Naive thymus-derived CD4-positive, alpha-beta T cell (primary cell): ENCODE measurements around the gene RTN4R. TPM values are rescaled to one million over a fixed set of nuclear protein-coding genes. Genes with fewer than 3 reads are reported as not detected.

ENCODE experiments used
- ATAC-seq: fragments of 150-1000 bp; cut with Tn5 transposase; 2 replicates; pipeline ENCODE4 v1.10.0; 2021; ENCODE audit warnings: mild to moderate bottlenecking, moderate library complexity
- CTCF ChIA-PET: fragments of 350-600 bp; sonication (Branson Sonifier 250); formaldehyde crosslinking; loops from one replicate; lab custom pipeline; 2021; ENCODE audit warnings: antibody characterized with exemption; lab: Charles Lee
- POLR2A ChIA-PET: fragments of 350-600 bp; sonication (Branson Sonifier 250); formaldehyde crosslinking; loops from one replicate; lab custom pipeline; 2021; ENCODE audit warnings: antibody characterized with exemption, inconsistent platforms; lab: Charles Lee
- DNase-seq, 9 donors: peaks; one replicate each; pipeline versions ENCODE4 v3.0.0 to v3.0.0-alpha.2; 2020 to 2022; ENCODE audit warnings: mixed read lengths in 1 of 9
- H3K27ac ChIP-seq: one replicate; pipeline ENCODE4 v1.7.0; 2013; ENCODE audit warnings: mild to moderate bottlenecking, low read depth, low read length, moderate library complexity
- H3K27me3 ChIP-seq, 2 donors: one replicate each; pipeline ENCODE4 v1.7.0; 2013; ENCODE audit warnings: low read length in 2 of 2, mild to moderate bottlenecking in 2 of 2, moderate library complexity in 2 of 2; ENCODE audit not compliant: control insufficient read depth in 2 of 2, insufficient read depth in 2 of 2
- H3K36me3 ChIP-seq, 3 experiments: 1 replicate in 2 of 3; 2 replicates in 1 of 3; pipeline ENCODE4 v1.7.0; 2013; ENCODE audit warnings: low read length in 3 of 3, mild to moderate bottlenecking in 3 of 3, moderate library complexity in 1 of 3; ENCODE audit not compliant: insufficient read depth in 3 of 3, control insufficient read depth in 2 of 3
- H3K4me1 ChIP-seq, 2 donors: one replicate each; pipeline ENCODE4 v1.7.0; 2013; ENCODE audit warnings: low read length in 2 of 2, mild to moderate bottlenecking in 2 of 2, moderate library complexity in 1 of 2; ENCODE audit not compliant: control insufficient read depth in 2 of 2, insufficient read depth in 2 of 2
- H3K4me3 ChIP-seq: 2 replicates; pipeline ENCODE4 v1.7.0; 2013; ENCODE audit warnings: mild to moderate bottlenecking, low read length
- H3K9me3 ChIP-seq, 3 experiments: 1 replicate in 2 of 3; 2 replicates in 1 of 3; pipeline ENCODE4 v1.7.0; 2013; ENCODE audit warnings: low read length in 3 of 3; ENCODE audit not compliant: control insufficient read depth in 2 of 3
- H3K27ac Mint-ChIP-seq, 9 donors: one replicate each; pipeline ENCODE4 v1.8.0; 2020 to 2022; ENCODE audit warnings: mixed read lengths in 9 of 9, mild to moderate bottlenecking in 8 of 9, moderate library complexity in 5 of 9, inconsistent platforms in 2 of 9
- H3K27me3 Mint-ChIP-seq, 5 donors: one replicate each; pipeline ENCODE4 v1.8.0; 2021 to 2022; ENCODE audit warnings: mixed read lengths in 5 of 5, mild to moderate bottlenecking in 1 of 5
- H3K36me3 Mint-ChIP-seq, 5 donors: one replicate each; pipeline ENCODE4 v1.8.0; 2020 to 2022; ENCODE audit warnings: mixed read lengths in 5 of 5, mild to moderate bottlenecking in 3 of 5, inconsistent platforms in 1 of 5
- H3K4me1 Mint-ChIP-seq, 7 donors: one replicate each; pipeline ENCODE4 v1.8.0; 2020 to 2022; ENCODE audit warnings: mixed read lengths in 7 of 7, mild to moderate bottlenecking in 3 of 7, inconsistent platforms in 1 of 7
- H3K4me3 Mint-ChIP-seq, 10 donors: one replicate each; pipeline ENCODE4 v1.8.0; 2020 to 2022; ENCODE audit warnings: mild to moderate bottlenecking in 10 of 10, mixed read lengths in 10 of 10, moderate library complexity in 6 of 10, inconsistent platforms in 2 of 10
- H3K9me3 Mint-ChIP-seq, 11 donors: one replicate each; pipeline ENCODE4 v1.8.0; 2020 to 2022; ENCODE audit warnings: mixed read lengths in 11 of 11, mild to moderate bottlenecking in 4 of 11, inconsistent platforms in 1 of 11, moderate library complexity in 1 of 11
- intact Hi-C, 2 donors: fragments of 100-400 bp; cut with micrococcal nuclease; formaldehyde crosslinking; loops; one replicate each; pipeline ENCODE4 v1.15.1; 2023
- polyA plus RNA-seq, 2 donors: library from polyadenylated mRNA; unstranded; fragments of 300-500 nt; fragmentation: Illumina TruSeq; gene quantifications; one replicate each; pipeline ENCODE4 v1.2.3, GENCODE V29; 2021
- total RNA-seq, 6 experiments: library from RNA in 5 of 6; stranded (reverse) in 5 of 6; gene quantifications; 1 replicate in 5 of 6; 2 replicates in 1 of 6; pipeline ENCODE4 v1.2.3 and lab custom pipeline; 2021 to 2026

The RTN4R gene
- total and polyA plus RNA-seq, 7 experiments from 2014 or later: 0.98 to 2.9 (median 2.0) TPM

GRCh38 chr22:20210473-20211059 is 57.6 kb downstream of the RTN4R start:
- POLR2A ChIA-PET: interaction anchor here (1.4 kb wide), 1 partner anchor 32 kb away, joined by 5 read pairs; no protein-coding TSS in a partner anchor
- no peak overlapping the region for H3K4me3 ChIP-seq
- Mint-ChIP-seq H3K4me3 (peak overlapping the region in 1 of 10 donors; percentile 13), H3K36me3 (no peaks in the 10 kb centered on the region), H3K27ac (no peak overlapping the region), H3K9me3 (no peaks in the 10 kb centered on the region), H3K27me3 (no peaks in the 10 kb centered on the region), H3K4me1 (peaks cover 11 to 40% (median 28%) of the 10 kb centered on the region in 7 donors)
- intact Hi-C loops: no loop called here
- CTCF ChIA-PET: no interaction called here
- H3K4me1 ChIP-seq: peaks cover 15 to 20% of the 10 kb centered on the region in 2 donors
- ATAC-seq: no peak
- no peaks in the 10 kb centered on the region for H3K9me3 ChIP-seq
- H3K27ac ChIP-seq: no peak overlapping the region
- H3K36me3 ChIP-seq: no peaks in the 10 kb centered on the region
- no peaks in the 10 kb centered on the region for H3K27me3 ChIP-seq
- no peak for DNase-seq

- H3K4me1 ChIP-seq: peaks cover 16 to 24% of the 10 kb centered on the region in 2 donors
- ChIA-PET CTCF (no interaction called here), POLR2A (interaction anchor here (1.4 kb wide), 1 partner anchor 33 kb away, joined by 5 read pairs; no protein-coding TSS in a partner anchor)
- no peaks in the 10 kb centered on the region for H3K36me3 Mint-ChIP-seq
- no peaks in the 10 kb centered on the region for H3K9me3 ChIP-seq
- no peak overlapping the region for H3K4me3 Mint-ChIP-seq
- no peaks in the 10 kb centered on the region for H3K27me3 ChIP-seq
- H3K27me3 Mint-ChIP-seq: no peaks in the 10 kb centered on the region
- H3K4me3 ChIP-seq: no peak overlapping the region
- H3K9me3 Mint-ChIP-seq: no peaks in the 10 kb centered on the region
- DNase-seq: no peak
- no peaks in the 10 kb centered on the region for H3K36me3 ChIP-seq
- H3K27ac Mint-ChIP-seq: no peak overlapping the region
- H3K4me1 Mint-ChIP-seq: peaks cover 12 to 42% (median 31%) of the 10 kb centered on the region in 7 donors
- ATAC-seq: no peak
- intact Hi-C loops: loop anchor here in 1 of 2 donors (5.0 kb wide), 1 partner anchor 93 kb away; the partner anchor contains the start of genes RANBP1 and TRMT2A
- H3K27ac ChIP-seq: no peak overlapping the region
Measured at GRCh38 chr22:20209761-20210250, 58.3 kb downstream of the RTN4R start.

GRCh38 chr22:20208713-20209310 is 59.3 kb downstream of the RTN4R start:
- Histone ChIP-seq H3K27ac (no peak overlapping the region), H3K4me1 (peaks cover 16 to 24% of the 10 kb centered on the region in 2 donors), H3K27me3 (no peaks in the 10 kb centered on the region), H3K36me3 (no peaks in the 10 kb centered on the region), H3K4me3 (no peak overlapping the region), H3K9me3 (no peaks in the 10 kb centered on the region)
- H3K9me3 Mint-ChIP-seq: no peaks in the 10 kb centered on the region
- H3K27ac Mint-ChIP-seq: peak overlapping the region in 4 of 9 donors; percentile 41 to 75 (median 58)
- ChIA-PET POLR2A (no interaction called here), CTCF (no interaction called here)
- peaks cover 12 to 42% (median 31%) of the 10 kb centered on the region in 7 donors for H3K4me1 Mint-ChIP-seq
- intact Hi-C loops: loop anchor here in 1 of 2 donors (5.0 kb wide), 1 partner anchor 92 kb away; the partner anchor contains the start of genes RANBP1 and TRMT2A
- peak overlapping the region in 6 of 10 donors; percentile 17 to 95 (median 74) for H3K4me3 Mint-ChIP-seq
- H3K27me3 Mint-ChIP-seq: no peaks in the 10 kb centered on the region
- no peaks in the 10 kb centered on the region for H3K36me3 Mint-ChIP-seq
- no peak for DNase-seq
- ATAC-seq: no peak

GRCh38 chr22:20207277-20208025 is 60.7 kb downstream of the RTN4R start:
- peak overlapping the region; percentile 83 for H3K27ac ChIP-seq
- Mint-ChIP-seq H3K27me3 (no peaks in the 10 kb centered on the region), H3K4me1 (peaks cover 12 to 39% (median 28%) of the 10 kb centered on the region in 7 donors), H3K27ac (peak overlapping the region in 8 of 9 donors; percentile 86 to 97 (median 94)), H3K4me3 (peak overlapping the region; percentile 85 to 98 (median 94)), H3K36me3 (no peaks in the 10 kb centered on the region), H3K9me3 (no peaks in the 10 kb centered on the region)
- intact Hi-C loops: loop anchor here in 1 of 2 donors (5.0 kb wide), 1 partner anchor 90 kb away; the partner anchor contains the start of genes RANBP1 and TRMT2A
- H3K36me3 ChIP-seq: no peaks in the 10 kb centered on the region
- peaks cover 16 to 24% of the 10 kb centered on the region in 2 donors for H3K4me1 ChIP-seq
- DNase-seq: no peak
- no peaks in the 10 kb centered on the region for H3K27me3 ChIP-seq
- ChIA-PET CTCF (interaction anchor here (0.6 to 0.8 kb wide), 2 partner anchors 176 kb away, joined by 3 read pairs; no protein-coding TSS in a partner anchor), POLR2A (interaction anchor here (0.6 to 3.7 kb wide), 2 partner anchors 31 to 37 kb away, joined by 3 to 30 read pairs; no protein-coding TSS in a partner anchor)
- ATAC-seq: no peak
- H3K9me3 ChIP-seq: no peaks in the 10 kb centered on the region
- H3K4me3 ChIP-seq: peak overlapping the region; percentile 96

- H3K4me3 Mint-ChIP-seq: peak overlapping the region; percentile 85 to 98 (median 94)
- H3K36me3 Mint-ChIP-seq: no peaks in the 10 kb centered on the region
- no peaks in the 10 kb centered on the region for H3K9me3 Mint-ChIP-seq
- Histone ChIP-seq H3K4me1 (peaks cover 16 to 24% of the 10 kb centered on the region in 2 donors), H3K27ac (peak overlapping the region; percentile 83), H3K9me3 (no peaks in the 10 kb centered on the region), H3K27me3 (no peaks in the 10 kb centered on the region), H3K36me3 (no peaks in the 10 kb centered on the region), H3K4me3 (peak overlapping the region; percentile 96)
- intact Hi-C loops: loop anchor here (1.0 to 5.0 kb wide), 7 partner anchors 32 to 114 kb away; partner anchors contain the start of genes DGCR6L (in 1 of the 2), RANBP1 (in 1 of the 2), TRMT2A (in 1 of the 2) and ZDHHC8 (in 1 of the 2)
- H3K27ac Mint-ChIP-seq: peak overlapping the region in 8 of 9 donors; percentile 91 to 97 (median 94)
- H3K4me1 Mint-ChIP-seq: peaks cover 12 to 36% (median 25%) of the 10 kb centered on the region in 7 donors
- no peaks in the 10 kb centered on the region for H3K27me3 Mint-ChIP-seq
- ATAC-seq (peak; percentile 26), DNase-seq (peak in 2 of 9 donors; percentile 7 to 30)
- ChIA-PET CTCF (no interaction called here), POLR2A (interaction anchor here (3.7 kb wide), 1 partner anchor 37 kb away, joined by 30 read pairs; no protein-coding TSS in a partner anchor)
Measured at GRCh38 chr22:20206709-20207215, 61.4 kb downstream of the RTN4R start.
